OCI-LY3 (cell line): ENCODE measurements around the gene PIEZO1.

Source experiments
- H2AFZ ChIP-seq: fragments of 200-600, 300-600 bp; shearing (Covaris generic); 2 replicates; pipeline ENCODE4 v1.6.0; 2014; ENCODE audit warnings: antibody characterized with exemption, low read depth, low read length
- H3K27ac ChIP-seq: fragments of 200-600, 300-600 bp; sonication (generic); 2 replicates; pipeline ENCODE4 v1.5.1; 2014; ENCODE audit warnings: mild to moderate bottlenecking, low read length, moderate library complexity, mixed read lengths
- H3K27me3 ChIP-seq: fragments of 200-600, 300-600 bp; sonication (generic); 2 replicates; pipeline ENCODE4 v1.6.1; 2014; ENCODE audit warnings: low read depth, low read length, mixed read lengths
- H3K36me3 ChIP-seq: fragments of 200-600, 300-600 bp; sonication (generic); replicated peaks from 2 replicates; pipeline ENCODE3; 2014; ENCODE audit warnings: low read depth, low read length, mixed read lengths
- H3K4me1 ChIP-seq: fragments of 300-600, 200-600 bp; sonication (generic); 2 replicates; pipeline ENCODE4 v1.6.1; 2014; ENCODE audit warnings: low read length, mixed read lengths
- H3K4me2 ChIP-seq: fragments of 200-600, 300-600 bp; sonication (generic); 2 replicates; pipeline ENCODE4 v1.6.1; 2014; ENCODE audit warnings: low read length, mixed read lengths
- H3K4me3 ChIP-seq: fragments of 300-600, 200-600 bp; sonication (generic); 2 replicates; pipeline ENCODE4 v1.5.1; 2014; ENCODE audit warnings: antibody characterized with exemption, mild to moderate bottlenecking, low read length, moderate library complexity
- H3K79me2 ChIP-seq: fragments of 300-600, 200-600 bp; shearing (Covaris generic); 2 replicates; pipeline ENCODE4 v1.6.1; 2014; ENCODE audit warnings: mild to moderate bottlenecking, low read length, mixed read lengths
- H3K9ac ChIP-seq: fragments of 300-600, 200-600 bp; shearing (Covaris generic); 2 replicates; pipeline ENCODE4 v1.6.0; 2014; ENCODE audit warnings: mild to moderate bottlenecking, low read length, moderate library complexity
- H3K9me3 ChIP-seq: fragments of 200-600, 300-600 bp; shearing (Covaris generic); 2 replicates; pipeline ENCODE4 v1.6.1; 2014; ENCODE audit warnings: low read length, mixed read lengths; ENCODE audit not compliant: insufficient read depth
- H4K20me1 ChIP-seq: fragments of 200-600, 300-600 bp; sonication (generic); 2 replicates; pipeline ENCODE4 v1.6.1; 2016; ENCODE audit warnings: low read length, mixed read lengths; ENCODE audit not compliant: insufficient read depth
- EZH2phosphoT487 ChIP-seq: fragments of 200-600 bp; shearing (Covaris generic); IDR thresholded peaks from 2 replicates; pipeline ENCODE4 v1.6.1; 2018; ENCODE audit warnings: antibody characterized with exemption, mixed run types, low read depth
- TF ChIP-seq, protein P1 (sequence below): fragments of 200-600, 300-600 bp; sonication (generic); IDR thresholded peaks from 2 replicates; pipeline ENCODE4 v1.5.1; 2014; ENCODE audit warnings: antibody characterized with exemption, low read length, low read depth

Gene PIEZO1

GRCh38 chr16:88809676-88810165 lies 24.7 kb upstream of the PIEZO1 start:
- peak overlapping the region; percentile 80 for H3K4me2 ChIP-seq
- peaks cover 25% of the 10 kb centered on the region for H4K20me1 ChIP-seq
- H3K79me2 ChIP-seq = peaks cover 40% of the 10 kb centered on the region
- H3K27ac ChIP-seq = no peak overlapping the region
- peak overlapping the region; percentile 73; the same call in 1 of the 2 replicates for H3K9ac ChIP-seq
- H2AFZ ChIP-seq = no peak overlapping the region
- H3K4me1 ChIP-seq = peaks cover 16% of the 10 kb centered on the region
- H3K4me3 ChIP-seq = peak overlapping the region; percentile 84
- H3K36me3 ChIP-seq = peaks cover 44% of the 10 kb centered on the region
- H3K27me3 ChIP-seq = no peaks in the 10 kb centered on the region
- H3K9me3 ChIP-seq = no peaks in the 10 kb centered on the region
- TF ChIP-seq, protein P1, sequence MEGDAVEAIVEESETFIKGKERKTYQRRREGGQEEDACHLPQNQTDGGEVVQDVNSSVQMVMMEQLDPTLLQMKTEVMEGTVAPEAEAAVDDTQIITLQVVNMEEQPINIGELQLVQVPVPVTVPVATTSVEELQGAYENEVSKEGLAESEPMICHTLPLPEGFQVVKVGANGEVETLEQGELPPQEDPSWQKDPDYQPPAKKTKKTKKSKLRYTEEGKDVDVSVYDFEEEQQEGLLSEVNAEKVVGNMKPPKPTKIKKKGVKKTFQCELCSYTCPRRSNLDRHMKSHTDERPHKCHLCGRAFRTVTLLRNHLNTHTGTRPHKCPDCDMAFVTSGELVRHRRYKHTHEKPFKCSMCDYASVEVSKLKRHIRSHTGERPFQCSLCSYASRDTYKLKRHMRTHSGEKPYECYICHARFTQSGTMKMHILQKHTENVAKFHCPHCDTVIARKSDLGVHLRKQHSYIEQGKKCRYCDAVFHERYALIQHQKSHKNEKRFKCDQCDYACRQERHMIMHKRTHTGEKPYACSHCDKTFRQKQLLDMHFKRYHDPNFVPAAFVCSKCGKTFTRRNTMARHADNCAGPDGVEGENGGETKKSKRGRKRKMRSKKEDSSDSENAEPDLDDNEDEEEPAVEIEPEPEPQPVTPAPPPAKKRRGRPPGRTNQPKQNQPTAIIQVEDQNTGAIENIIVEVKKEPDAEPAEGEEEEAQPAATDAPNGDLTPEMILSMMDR = no peak
- TF ChIP-seq EZH2phosphoT487 = no peak

GRCh38 chr16:88809068-88809675 lies 24.2 kb upstream of the PIEZO1 start:
- H3K79me2 ChIP-seq = peaks cover 45% of the 10 kb centered on the region
- H3K4me3 ChIP-seq = no peak overlapping the region
- H3K9ac ChIP-seq = no peak overlapping the region
- H2AFZ ChIP-seq = no peak overlapping the region
- peaks cover 47% of the 10 kb centered on the region for H3K36me3 ChIP-seq
- no peak overlapping the region for H3K27ac ChIP-seq
- H4K20me1 ChIP-seq = peaks cover 26% of the 10 kb centered on the region
- no peak overlapping the region for H3K4me2 ChIP-seq
- no peaks in the 10 kb centered on the region for H3K9me3 ChIP-seq
- no peaks in the 10 kb centered on the region for H3K27me3 ChIP-seq
- H3K4me1 ChIP-seq = peaks cover 17% of the 10 kb centered on the region
- TF ChIP-seq EZH2phosphoT487 = no peak
- TF ChIP-seq, protein P1 = no peak

DNA sequence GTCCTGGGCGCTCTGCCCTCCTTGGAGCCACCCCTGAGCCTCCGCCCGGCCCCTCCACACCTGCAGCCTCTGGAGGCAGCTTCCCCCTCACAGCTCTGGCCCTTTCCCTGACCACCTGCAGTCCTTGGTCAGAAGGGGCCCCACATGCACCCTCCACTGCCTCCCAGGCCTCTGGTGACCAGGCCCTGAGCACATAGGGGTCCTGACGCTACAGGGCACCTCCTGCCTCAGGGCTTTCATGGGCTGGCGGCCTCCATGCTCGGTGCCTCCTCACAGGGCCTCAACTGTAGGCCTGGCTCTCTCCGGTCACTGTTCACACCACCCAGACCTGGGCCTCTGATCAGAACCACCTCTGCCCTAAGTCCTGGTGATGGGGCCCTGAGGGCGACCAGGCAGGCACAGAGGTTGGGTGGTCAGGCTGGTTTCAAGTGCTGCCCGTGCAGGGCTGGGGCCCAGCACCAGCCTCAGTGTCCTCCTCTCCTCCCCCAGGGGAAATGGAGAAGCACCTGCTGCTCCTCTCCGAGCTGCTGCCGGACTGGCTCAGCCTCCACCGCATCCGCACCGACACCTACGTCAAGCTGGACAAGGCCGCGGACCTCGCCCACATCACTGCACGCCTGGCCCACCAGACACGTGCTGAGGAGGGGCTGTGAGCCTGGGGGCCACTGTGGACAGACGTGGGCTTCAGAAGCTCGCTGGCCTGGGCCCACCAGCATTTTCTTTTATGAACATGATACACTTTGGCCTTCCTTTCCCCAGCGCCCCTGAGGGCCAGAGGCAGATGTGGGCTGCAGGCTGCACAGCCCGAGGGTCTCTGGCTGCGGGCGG lies 22.8 kb upstream of the PIEZO1 start:
- Histone ChIP-seq H3K36me3 (peaks cover 47% of the 10 kb centered on the region), H4K20me1 (peaks cover 26% of the 10 kb centered on the region), H3K4me1 (peaks cover 17% of the 10 kb centered on the region), H3K4me3 (no peak overlapping the region), H3K9ac (no peak overlapping the region), H3K9me3 (no peaks in the 10 kb centered on the region), H3K79me2 (peaks cover 51% of the 10 kb centered on the region), H3K27ac (no peak overlapping the region), H2AFZ (no peak overlapping the region), H3K27me3 (no peaks in the 10 kb centered on the region), H3K4me2 (no peak overlapping the region)
- TF ChIP-seq, protein P1 = no peak
- TF ChIP-seq EZH2phosphoT487 = no peak

DNA sequence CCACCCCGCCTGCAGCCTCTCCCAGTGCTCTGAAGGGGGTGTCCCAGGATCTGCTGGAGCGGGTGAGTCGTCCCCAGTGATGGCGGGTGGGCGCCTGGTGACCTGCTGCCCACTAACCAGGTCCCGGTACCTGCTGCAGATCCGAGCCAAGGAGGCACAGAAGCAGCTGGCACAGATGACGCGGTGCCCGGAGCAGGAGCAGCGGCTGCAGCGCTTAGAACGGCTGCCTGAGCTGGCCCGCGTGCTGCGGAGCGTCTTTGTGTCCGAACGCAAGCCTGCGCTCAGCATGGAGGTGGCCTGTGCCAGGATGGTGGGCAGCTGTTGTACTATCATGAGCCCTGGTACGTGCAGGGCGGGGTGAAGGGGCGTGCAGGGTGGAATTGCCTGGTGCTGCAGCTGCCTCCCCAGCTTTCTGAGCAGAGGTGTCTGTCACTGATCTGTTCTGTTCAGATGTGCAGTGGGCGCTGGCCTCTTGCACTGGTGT lies 22.2 kb upstream of the PIEZO1 start:
- H4K20me1 ChIP-seq = peaks cover 26% of the 10 kb centered on the region
- no peak for TF ChIP-seq EZH2phosphoT487
- TF ChIP-seq, protein P1 = no peak
- peaks cover 18% of the 10 kb centered on the region for H3K4me1 ChIP-seq
- no peaks in the 10 kb centered on the region for H3K9me3 ChIP-seq
- H2AFZ ChIP-seq = no peak overlapping the region
- H3K9ac ChIP-seq = no peak overlapping the region
- H3K79me2 ChIP-seq = peaks cover 51% of the 10 kb centered on the region
- H3K4me2 ChIP-seq = no peak overlapping the region
- H3K27ac ChIP-seq = no peak overlapping the region
- H3K4me3 ChIP-seq = no peak overlapping the region
- H3K36me3 ChIP-seq = peaks cover 47% of the 10 kb centered on the region
- no peaks in the 10 kb centered on the region for H3K27me3 ChIP-seq
